Measurements from ENCODE around the gene KRTDAP.

GRCh38 chr19:35495107-35496064 is 5.1 kb upstream of the KRTDAP start:
- TF ChIP-seq, protein P1, sequence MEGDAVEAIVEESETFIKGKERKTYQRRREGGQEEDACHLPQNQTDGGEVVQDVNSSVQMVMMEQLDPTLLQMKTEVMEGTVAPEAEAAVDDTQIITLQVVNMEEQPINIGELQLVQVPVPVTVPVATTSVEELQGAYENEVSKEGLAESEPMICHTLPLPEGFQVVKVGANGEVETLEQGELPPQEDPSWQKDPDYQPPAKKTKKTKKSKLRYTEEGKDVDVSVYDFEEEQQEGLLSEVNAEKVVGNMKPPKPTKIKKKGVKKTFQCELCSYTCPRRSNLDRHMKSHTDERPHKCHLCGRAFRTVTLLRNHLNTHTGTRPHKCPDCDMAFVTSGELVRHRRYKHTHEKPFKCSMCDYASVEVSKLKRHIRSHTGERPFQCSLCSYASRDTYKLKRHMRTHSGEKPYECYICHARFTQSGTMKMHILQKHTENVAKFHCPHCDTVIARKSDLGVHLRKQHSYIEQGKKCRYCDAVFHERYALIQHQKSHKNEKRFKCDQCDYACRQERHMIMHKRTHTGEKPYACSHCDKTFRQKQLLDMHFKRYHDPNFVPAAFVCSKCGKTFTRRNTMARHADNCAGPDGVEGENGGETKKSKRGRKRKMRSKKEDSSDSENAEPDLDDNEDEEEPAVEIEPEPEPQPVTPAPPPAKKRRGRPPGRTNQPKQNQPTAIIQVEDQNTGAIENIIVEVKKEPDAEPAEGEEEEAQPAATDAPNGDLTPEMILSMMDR (IDR thresholded peaks at IDR 0.05; ENCODE audit: insufficient read depth, low read depth, low read length) = peak; percentile 71
- no peak for TF ChIP-seq EZH2 (IDR thresholded peaks at IDR 0.05; ENCODE audit: insufficient read depth, low read length)

Measured in astrocyte (in vitro differentiated cells and primary cell).